ENCODE measurements around the gene VWDE.

- TF ChIP-seq SUZ12 (IDR thresholded peaks at IDR 0.05), result no peak
- no peak for TF ChIP-seq L3MBTL2 (conservative IDR thresholded peaks at IDR 0.05)
- TF ChIP-seq SP1 (IDR thresholded peaks at IDR 0.05), result no peak
- TF ChIP-seq TARDBP (IDR thresholded peaks at IDR 0.05), result no peak
- TF ChIP-seq ZNF384 (IDR thresholded peaks at IDR 0.05), result no peak
- no peak for TF ChIP-seq FOXM1 (IDR thresholded peaks at IDR 0.05; ENCODE audit: borderline replicate concordance)
- TF ChIP-seq BHLHE40 (IDR thresholded peaks at IDR 0.05; ENCODE audit: borderline replicate concordance), result no peak
- no peak for TF ChIP-seq PKNOX1 (IDR thresholded peaks at IDR 0.05)
- no peak for TF ChIP-seq FOXA1 (IDR thresholded peaks at IDR 0.05)
- no peak for TF ChIP-seq ELF4 (IDR thresholded peaks at IDR 0.05)
- TF ChIP-seq HDGF (IDR thresholded peaks at IDR 0.05; ENCODE audit: borderline replicate concordance), result no peak
- no peak for TF ChIP-seq FOXK2 (IDR thresholded peaks at IDR 0.05)
Observed at GRCh38 chr7:12325646-12326045, 78.0 kb downstream of the VWDE start.

All from HEK293T (cell line).